Melanocyte of skin (primary cell): ENCODE data around the gene TAP1. TPM values are rescaled to one million over a fixed set of nuclear protein-coding genes. Genes with fewer than 3 reads are reported as not detected.

ENCODE experiments used
- small RNA-seq, 2 donors: library from RNA; depleted of rRNA; stranded (forward); fragments of <200 nt; gene quantifications; one replicate each; pipeline ENCODE3, GENCODE V24; 2012
- total RNA-seq, 2 donors: library from RNA; depleted of rRNA; stranded (reverse); fragments of >200 nt; gene quantifications; 2 replicates each; pipeline ENCODE4 v1.2.3, GENCODE V29; 2012

Gene TAP1
- 100 to 1,000 TPM; 391 to 542 TPM for total RNA-seq

GRCh38 chr6:32853541-32854375, at the start of gene TAP1, which contains the start of gene PSMB9:
Gene TAP1, minus strand, starts transcription at chr6:32853704. Its CDS starts 68 bp downstream, at chr6:32853636.
Gene PSMB9, plus strand, starts transcription at chr6:32854192. Its CDS starts 38 bp downstream, at chr6:32854230.

GRCh38 chr6:32843979-32844838, 9.3 kb downstream of the TAP1 start, which contains the start of gene PSMB8:
Gene PSMB8, minus strand, starts transcription at chr6:32844047. Its CDS starts 51 bp downstream, at chr6:32843996.

GRCh38 chr6:32838114-32838958, 15.2 kb downstream of the TAP1 start, which contains the start of gene TAP2:
Gene TAP2, minus strand, starts transcription at chr6:32838739. Its CDS starts 506 bp downstream, at chr6:32838233.

GRCh38 chr6:32816746-32817204, 36.7 kb downstream of the TAP1 start, which contains the start of gene HLA-DOB:
Gene HLA-DOB, minus strand, starts transcription at chr6:32817002. Its CDS starts 51 bp downstream, at chr6:32816951.

Small RNAs within 50 kb of the gene (small RNA-seq; reads per million reads assigned to genes)
- gene HLA-Z: 0 reads per million in 2 donors

Other genes starting within 250 kb of the TAP1 start
- gene HLA-DQA1, start 216.3 kb downstream of the TAP1 start, total RNA-seq: under 1 TPM; under 0.01 to 0.69 TPM
- gene HLA-DQB1, start 187.0 kb downstream of the TAP1 start, total RNA-seq: 1 to 10 TPM; 1.7 to 3.3 TPM
- not detected for gene HLA-DQA2, start 112.3 kb downstream of the TAP1 start, total RNA-seq
- gene HLA-DQB2, start 90.2 kb downstream of the TAP1 start, total RNA-seq: not detected
- gene HLA-DOB, start 36.7 kb downstream of the TAP1 start, total RNA-seq: under 1 TPM; 0.34 to 1.00 TPM
- 100 to 1,000 TPM; 109 to 420 TPM for gene TAP2, start 15.0 kb downstream of the TAP1 start, total RNA-seq
- 100 to 1,000 TPM; 172 to 207 TPM for gene PSMB8, start 9.7 kb downstream of the TAP1 start, total RNA-seq
- 100 to 1,000 TPM; 114 to 151 TPM for gene PSMB9, start 488 bp upstream of the TAP1 start, total RNA-seq
- 1 to 10 TPM; 4.5 to 9.7 TPM for gene HLA-DMB, start 87.3 kb upstream of the TAP1 start, total RNA-seq
- 10 to 100 TPM in 1 of 2 donors, 1 to 10 TPM in 1; 7.2 to 30.6 TPM for gene HLA-DMA, start 99.4 kb upstream of the TAP1 start, total RNA-seq
- gene BRD2, start 114.9 kb upstream of the TAP1 start, total RNA-seq: 100 to 1,000 TPM; 101 to 120 TPM
- gene HLA-DOA, start 155.9 kb upstream of the TAP1 start, total RNA-seq: 1 to 10 TPM in 1 of 2 donors, under 1 TPM in 1; under 0.01 to 1.7 TPM
- gene HLA-DPA1, start 219.9 kb upstream of the TAP1 start, total RNA-seq: 10 to 100 TPM; 39.2 to 42.0 TPM
- gene HLA-DPB1, start 222.3 kb upstream of the TAP1 start, total RNA-seq: 1 to 10 TPM; 7.2 to 9.7 TPM